ENCODE results near the gene SHISAL1.

SHISAL1 gene

GRCh38 chr22:44312766-44313165, at the start of gene SHISAL1:
Gene SHISAL1 (minus strand): TSS chr22:44312951. CDS start chr22:44300945, 12,006 bp downstream.
- peak; percentile 56 for DNase-seq (ENCODE audit: low read depth, low spot score)

DNA sequence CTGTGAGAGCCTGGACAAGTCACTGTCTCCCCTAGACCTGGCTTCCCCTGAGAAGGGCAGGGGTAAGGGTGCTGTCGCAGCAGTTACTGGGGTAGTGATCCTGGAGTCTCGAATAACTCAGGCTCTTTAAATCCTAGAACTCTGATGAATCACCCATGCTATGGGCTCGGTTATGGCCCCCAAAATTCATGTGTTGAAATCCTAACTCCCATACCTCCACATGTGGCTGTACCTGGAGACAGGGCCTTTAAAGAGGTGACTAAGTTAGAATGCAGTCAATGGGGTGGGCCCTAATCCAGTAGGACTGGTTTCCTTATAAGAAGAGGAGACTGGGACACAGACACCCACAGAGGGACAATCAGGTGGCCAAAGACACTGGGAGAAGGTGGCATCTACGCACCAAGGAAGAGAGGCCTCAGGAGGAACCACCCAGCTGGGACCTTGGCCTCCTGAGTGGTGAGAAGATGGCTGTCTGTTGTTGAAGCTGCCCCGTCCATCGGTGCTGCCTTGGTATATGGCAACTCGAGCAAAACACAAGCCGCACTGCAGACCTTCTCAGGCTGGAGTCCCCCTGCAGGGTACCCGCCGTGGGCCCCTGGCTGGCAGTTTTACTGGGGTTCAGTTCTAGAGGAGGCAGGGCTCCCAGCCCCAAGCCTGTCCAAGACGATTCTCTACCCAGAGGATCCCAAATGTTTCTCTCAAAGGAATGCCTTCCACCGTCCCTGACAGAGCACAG, 48.8 kb upstream of the SHISAL1 start:
- DNase-seq (ENCODE audit: low read depth, low spot score), result no peak

DNA sequence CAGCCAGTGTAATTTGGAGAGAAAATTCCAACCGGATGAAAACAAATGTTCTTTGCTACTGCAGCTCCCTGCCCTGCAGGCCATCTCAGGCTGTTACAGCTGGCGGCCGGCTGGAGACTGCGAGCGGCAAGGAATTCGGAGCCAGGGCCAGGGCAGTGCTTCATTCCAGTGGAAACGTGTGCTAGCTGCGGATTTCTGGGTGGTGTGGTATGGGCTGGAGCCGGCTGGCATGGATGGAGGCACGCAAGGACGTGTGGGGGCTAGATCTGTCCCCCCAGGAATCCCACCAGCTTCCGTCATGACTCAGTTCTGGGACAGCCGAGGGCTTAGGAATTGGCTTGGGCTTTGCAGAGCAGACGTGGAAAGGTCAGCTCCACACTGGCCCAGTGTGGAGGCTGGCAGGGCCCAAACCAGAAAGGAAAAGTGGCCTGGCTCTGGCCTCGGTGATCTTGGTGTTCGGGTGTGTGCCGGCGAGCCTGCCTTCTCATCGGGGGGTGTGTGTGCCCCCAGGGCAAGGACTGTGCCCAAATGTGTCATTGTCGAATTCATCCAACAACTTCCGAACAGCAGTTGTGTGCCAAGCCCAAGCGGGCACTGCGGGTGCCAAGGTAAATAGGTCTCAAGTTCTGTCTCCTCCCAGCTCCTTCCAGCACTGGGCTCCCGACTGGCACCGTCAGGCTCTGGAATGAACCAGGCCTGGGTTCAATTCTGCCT, 48.1 kb upstream of the SHISAL1 start:
- peak; percentile 93 for DNase-seq (ENCODE audit: low read depth, low spot score)

DNA sequence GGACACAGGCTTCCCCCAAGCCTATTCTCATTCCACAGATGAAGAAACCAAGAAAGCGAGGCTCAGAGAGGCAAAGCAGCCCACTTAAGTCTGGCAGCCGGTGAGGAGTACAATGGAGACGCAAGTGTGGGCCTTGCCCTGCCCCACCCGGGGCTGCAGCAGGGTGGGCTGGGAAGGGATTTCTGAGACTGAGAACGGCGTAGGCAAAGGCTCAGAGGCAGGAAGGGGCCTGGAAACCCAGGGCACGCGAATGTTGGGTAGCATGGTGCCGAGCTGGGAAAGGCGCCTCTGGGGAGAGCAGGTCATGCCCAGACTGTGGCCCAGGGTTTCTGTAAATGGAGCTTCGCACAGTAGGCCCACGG, 47.5 kb upstream of the SHISAL1 start:
- no peak for DNase-seq (ENCODE audit: low read depth, low spot score)

DNA sequence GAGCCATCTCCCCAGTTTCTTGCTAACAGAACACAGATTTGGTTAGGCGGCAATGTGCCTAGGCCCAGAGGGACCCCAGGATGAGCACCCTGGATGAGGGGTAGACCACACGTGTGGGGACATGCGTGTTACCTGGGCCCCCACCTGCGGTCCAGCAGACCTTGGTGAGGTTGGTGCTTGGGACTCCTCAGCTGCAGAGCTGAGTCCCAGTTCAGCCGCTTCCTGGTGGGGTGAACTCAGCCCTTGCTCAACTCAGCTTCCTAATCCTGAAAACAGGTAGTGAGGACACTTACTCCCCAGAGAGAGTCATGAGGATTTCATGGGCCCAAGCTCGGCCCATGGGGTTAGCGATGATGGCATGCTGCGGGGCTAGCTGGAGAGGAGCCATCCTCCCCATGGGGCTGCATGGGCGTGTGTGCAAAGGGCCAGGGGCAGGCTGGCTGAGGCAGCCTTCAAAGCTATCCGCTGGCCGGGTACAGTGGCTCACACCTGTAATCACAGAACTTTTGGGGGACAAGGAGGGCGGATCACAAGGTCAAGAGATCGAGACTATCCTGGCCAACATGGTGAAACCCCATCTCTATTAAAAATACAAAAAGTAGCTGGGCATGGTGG, 46.9 kb upstream of the SHISAL1 start:
- DNase-seq (ENCODE audit: low read depth, low spot score), result no peak

- DNase-seq (ENCODE audit: low read depth, low spot score), result no peak
Observed at GRCh38 chr22:44358709-44359440, 46.1 kb upstream of the SHISAL1 start.

DNA sequence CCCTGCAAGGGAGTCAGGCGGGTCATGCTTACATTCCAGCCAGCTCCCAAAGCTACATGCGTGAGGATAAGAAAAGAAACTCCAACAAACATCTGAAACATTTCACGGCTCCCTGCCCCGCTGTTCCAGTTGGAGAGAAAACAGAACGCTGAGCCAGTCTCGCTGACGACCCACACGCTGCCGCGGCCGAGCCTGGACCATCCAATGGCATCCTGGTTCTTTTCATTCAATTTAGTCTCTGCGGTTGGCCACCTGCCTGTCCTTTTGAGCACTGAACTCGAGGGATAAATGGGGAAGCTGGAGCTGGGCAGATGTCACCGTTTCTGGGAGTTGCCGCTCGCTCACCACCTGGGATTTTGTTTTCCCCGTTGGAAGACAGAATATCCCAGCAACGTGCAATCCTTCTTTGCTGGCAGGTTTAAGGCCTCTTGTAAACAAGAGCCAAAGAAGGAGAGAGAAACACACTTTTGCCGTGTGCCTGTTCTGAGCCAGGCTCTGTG, 45.3 kb upstream of the SHISAL1 start:
- peak; percentile 81 for DNase-seq (ENCODE audit: low read depth, low spot score)

- no peak for DNase-seq (ENCODE audit: low read depth, low spot score)
Observed at GRCh38 chr22:44357296-44357965, 44.7 kb upstream of the SHISAL1 start.

DNA sequence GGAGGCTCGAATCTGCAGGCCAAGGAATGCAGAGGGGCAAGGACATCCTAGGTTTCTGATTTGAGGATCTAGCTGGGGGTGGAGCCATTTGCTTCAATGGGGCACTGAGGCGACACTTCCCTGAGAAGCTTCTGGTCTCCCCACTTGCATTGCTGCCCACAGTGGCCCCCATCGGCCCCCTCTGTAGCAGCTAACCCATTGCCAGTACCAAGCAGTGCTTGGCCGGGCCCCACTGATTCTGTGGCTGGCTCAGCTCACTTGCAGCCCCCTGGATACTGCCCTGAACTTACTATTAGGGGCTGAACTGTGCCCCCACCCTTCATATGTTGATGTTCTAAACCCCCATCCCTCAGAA, 42.9 kb upstream of the SHISAL1 start:
- no peak for DNase-seq (ENCODE audit: low read depth, low spot score)

DNA sequence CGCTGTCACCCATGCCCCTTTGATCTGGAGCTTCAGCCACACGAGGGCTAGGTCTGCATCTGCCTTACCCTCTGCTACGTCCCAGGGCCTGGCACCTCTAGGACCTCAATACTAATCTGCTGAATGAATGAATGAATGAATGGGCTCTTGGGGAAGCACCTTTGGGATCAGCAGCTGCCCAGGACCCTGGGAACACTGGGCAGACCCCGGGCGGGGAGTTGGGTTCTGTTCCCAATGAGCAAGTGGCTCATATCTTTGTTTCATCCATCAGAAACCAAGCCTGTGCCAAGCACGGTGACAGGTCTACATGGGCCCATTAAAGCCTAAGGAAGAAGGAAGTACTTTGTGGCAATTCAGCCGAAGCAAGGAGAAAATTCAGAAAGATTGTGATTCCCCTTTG, 41.5 kb upstream of the SHISAL1 start:
- DNase-seq (ENCODE audit: low read depth, low spot score), result no peak

- no peak for DNase-seq (ENCODE audit: low read depth, low spot score)
Observed at GRCh38 chr22:44353041-44353440, 40.3 kb upstream of the SHISAL1 start.

GRCh38 chr22:44352378-44353035, 39.8 kb upstream of the SHISAL1 start:
- no peak for DNase-seq (ENCODE audit: low read depth, low spot score)

DNA sequence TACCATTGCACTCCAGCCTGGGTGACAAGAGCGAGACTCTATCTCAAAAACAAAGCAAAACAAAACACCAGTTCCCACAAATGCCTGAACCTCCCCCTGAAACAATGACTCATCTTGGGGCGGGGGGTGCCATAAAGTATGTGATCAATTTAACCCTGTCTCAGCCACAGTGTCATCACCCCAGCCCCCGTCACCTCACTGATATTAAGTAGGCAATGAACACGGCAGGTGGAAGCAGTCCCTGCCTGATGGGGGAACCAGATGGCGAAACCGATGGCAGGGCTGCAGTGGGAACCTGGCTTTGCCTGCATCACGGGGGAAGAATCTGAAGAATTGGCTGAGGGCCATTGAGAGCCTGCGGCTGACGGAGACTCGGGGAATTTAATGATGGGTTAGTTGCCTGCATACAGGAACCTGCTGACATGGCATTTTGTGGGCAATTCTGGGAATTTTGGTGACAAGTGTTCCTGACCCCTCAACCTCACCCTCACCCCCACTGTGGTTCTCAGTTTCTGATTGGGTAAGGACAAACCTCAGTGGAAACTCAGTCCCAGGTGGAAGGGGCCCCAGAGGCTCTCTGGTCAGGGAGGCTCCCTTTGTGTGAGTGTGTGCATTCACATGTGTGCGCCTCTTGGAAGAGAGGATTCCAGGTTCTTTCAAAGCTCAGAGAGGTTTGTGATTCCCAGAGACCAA, 39.1 kb upstream of the SHISAL1 start:
- DNase-seq (ENCODE audit: low read depth, low spot score), result peak; percentile 97

DNA sequence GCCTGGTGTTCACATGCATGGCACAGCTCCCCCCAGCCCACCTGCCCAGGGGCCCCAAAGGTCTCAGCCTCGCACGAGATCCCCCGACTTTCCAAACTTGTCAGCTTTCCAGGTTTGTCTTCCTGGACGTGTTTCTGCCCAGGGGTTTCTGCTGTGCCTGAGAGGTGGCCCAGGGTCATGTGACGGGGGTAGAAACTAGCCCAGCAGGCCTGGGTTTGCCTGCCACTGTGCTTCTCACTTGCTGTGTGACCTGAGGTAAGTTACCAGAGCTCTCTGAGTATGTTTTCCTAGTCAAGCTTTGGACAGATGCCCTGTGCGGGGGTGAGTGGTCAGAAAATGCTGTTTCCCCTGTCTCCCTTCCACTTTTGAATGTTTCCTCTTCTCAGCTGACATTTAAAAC, 38.3 kb upstream of the SHISAL1 start:
- no peak for DNase-seq (ENCODE audit: low read depth, low spot score)

- DNase-seq (ENCODE audit: low read depth, low spot score), result no peak
Observed at GRCh38 chr22:44349594-44349993, 36.8 kb upstream of the SHISAL1 start.

DNA sequence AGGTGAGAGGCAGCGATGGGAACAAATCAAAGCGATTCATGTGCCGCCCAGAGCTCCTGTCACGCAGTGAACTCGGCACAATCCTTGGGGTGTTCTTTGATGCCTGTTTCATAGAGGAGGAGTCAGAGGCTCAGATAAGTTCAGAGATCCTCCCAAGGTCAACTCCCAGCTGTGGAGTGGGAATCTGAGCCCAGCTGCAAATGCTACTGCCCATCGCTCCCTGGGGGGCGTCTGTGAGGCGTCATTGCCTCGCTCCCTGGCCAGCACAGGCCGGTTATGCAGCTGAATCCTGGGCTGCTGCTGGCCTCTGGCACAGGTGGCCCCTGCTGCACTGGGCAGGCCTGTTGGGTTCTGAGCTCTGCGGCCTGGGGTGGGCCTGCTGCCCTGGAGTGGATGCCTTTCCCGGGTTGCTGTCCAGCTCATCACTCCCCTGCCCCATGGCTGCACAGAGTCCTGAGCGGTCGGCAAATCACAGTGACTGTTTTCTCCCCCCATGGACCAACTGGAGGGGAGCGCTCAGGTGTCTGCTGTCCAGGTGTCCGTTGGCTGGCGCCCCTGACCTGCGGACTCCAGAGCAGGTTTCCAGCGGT, 36.3 kb upstream of the SHISAL1 start:
- no peak for DNase-seq (ENCODE audit: low read depth, low spot score)

- DNase-seq (ENCODE audit: low read depth, low spot score), result no peak
Observed at GRCh38 chr22:44347549-44347948, 34.8 kb upstream of the SHISAL1 start.

- no peak for DNase-seq (ENCODE audit: low read depth, low spot score)
Observed at GRCh38 chr22:44347080-44347479, 34.3 kb upstream of the SHISAL1 start.

DNA sequence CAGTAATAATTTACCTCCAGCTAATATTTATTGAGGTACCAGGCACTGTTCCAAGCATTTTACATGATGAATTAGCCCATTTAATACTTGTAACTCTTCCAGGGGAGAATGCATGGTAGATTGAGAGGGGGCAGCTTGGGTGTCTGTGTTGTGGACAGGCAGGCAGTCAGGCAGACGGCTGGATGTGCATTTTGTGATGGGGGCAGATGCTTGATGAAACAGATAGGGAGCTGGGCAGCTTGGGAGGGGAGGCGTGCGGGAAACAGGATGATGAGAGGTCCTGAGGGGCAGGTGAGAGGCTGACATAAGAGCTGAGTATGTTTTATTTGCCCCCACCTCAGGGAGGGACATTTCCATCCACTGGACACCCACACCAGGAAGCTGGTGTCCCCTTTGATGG, 33.1 kb upstream of the SHISAL1 start:
- DNase-seq (ENCODE audit: low read depth, low spot score), result no peak

GRCh38 chr22:44344407-44344806, 31.7 kb upstream of the SHISAL1 start:
- no peak for DNase-seq (ENCODE audit: low read depth, low spot score)
